Thyroid gland (tissue), 4 donors: ENCODE results near the gene CD200R1L. TPM values are rescaled to one million over a fixed set of nuclear protein-coding genes. Genes with fewer than 3 reads are reported as not detected.

Experiments used
- DNase-seq, 2 donors: peaks; one replicate each; pipeline ENCODE4 v3.0.0-alpha.2; 2019
- H3K27ac ChIP-seq, 3 donors: fragments of 200-600 bp; sonication (generic); 1 replicate in 2 of 3; 2 replicates in 1 of 3; pipeline ENCODE4 v1.5.1; 2016 to 2019; ENCODE audit warnings: mild to moderate bottlenecking in 1 of 3, moderate library complexity in 1 of 3
- H3K27me3 ChIP-seq: fragments of 200-600 bp; sonication (generic); one replicate; pipeline ENCODE4 v1.5.1; 2019
- H3K36me3 ChIP-seq, 2 donors: fragments of 200-600 bp; sonication (generic); one replicate each; pipeline ENCODE4 v1.5.1; 2016 to 2019
- H3K4me1 ChIP-seq, 2 donors: fragments of 200-600 bp; sonication (generic); one replicate each; pipeline ENCODE4 v1.5.1; 2017 to 2019
- H3K4me3 ChIP-seq, 3 donors: fragments of 200-600 bp; sonication (generic); replicated peaks in 1 of 3; 1 replicate in 2 of 3; 2 replicates in 1 of 3; pipeline ENCODE4 v1.5.1; 2016; ENCODE audit warnings: mild to moderate bottlenecking in 1 of 3
- H3K9me3 ChIP-seq: fragments of 200-600 bp; sonication (generic); one replicate; pipeline ENCODE4 v1.5.1; 2017
- CTCF ChIP-seq, 6 experiments: fragments of 200-600 bp in 3 of 6; fragments of 450-650 bp in 3 of 6; sonication (generic) in 3 of 6; IDR thresholded peaks; one replicate each; pipeline ENCODE4 v1.5.1; 2016 to 2019; ENCODE audit warnings: antibody characterized with exemption in 6 of 6, mild to moderate bottlenecking in 2 of 6, inconsistent platforms in 1 of 6, moderate library complexity in 1 of 6
- POLR2A ChIP-seq, 2 donors: fragments of 450-650 bp; IDR thresholded peaks; one replicate each; pipeline ENCODE4 v1.6.1; 2017; ENCODE audit warnings: antibody characterized with exemption in 2 of 2, mild to moderate bottlenecking in 2 of 2, moderate library complexity in 1 of 2
- WGBS, 2 donors: methylation state at CpG; one replicate each; pipeline ENCODE4 v1.1.5; 2017; 5-methylcytosine and 5-hydroxymethylcytosine counted together
- intact Hi-C: fragments of 100-400 bp; cut with DNase I; formaldehyde crosslinking; loops from one replicate; pipeline ENCODE4 v1.15.1; 2023
- total RNA-seq, 4 donors: library from RNA; depleted of rRNA; stranded (reverse); fragments of >200 nt; gene quantifications; one replicate each; pipeline ENCODE4 v1.2.3, GENCODE V29; 2016

Gene CD200R1L
- total RNA-seq: not detected

GRCh38 chr3:112846764-112847163, at the start of gene CD200R1L:
TSS of gene CD200R1L (minus strand) at chr3:112846864. CDS start at chr3:112829367, 17,497 bp downstream.
- TF ChIP-seq POLR2A (IDR thresholded peaks at IDR 0.05) (no peak), CTCF (IDR thresholded peaks at IDR 0.05) (no peak)
- WGBS, 2 donors: 85 to 92% methylated on average over 2 of the region's 2 CpGs
- intact Hi-C loops: no loop called here
- Histone ChIP-seq H3K36me3 (no peaks in the 10 kb centered on the region), H3K4me1 (no peaks in the 10 kb centered on the region), H3K27ac (no peak within 1 kb of the TSS), H3K4me3 (no peak within 1 kb of the TSS), H3K27me3 (no peaks in the 10 kb centered on the region), H3K9me3 (no peaks in the 10 kb centered on the region)
- no peak for DNase-seq

- no peaks in the 10 kb centered on the region for H3K4me1 ChIP-seq
- no peak overlapping the region for H3K4me3 ChIP-seq
- H3K36me3 ChIP-seq: no peaks in the 10 kb centered on the region
- no peak overlapping the region for H3K27ac ChIP-seq
- no peaks in the 10 kb centered on the region for H3K9me3 ChIP-seq
- 86 to 88% methylated on average over 5 of the region's 5 CpGs for WGBS, 2 donors
- TF ChIP-seq POLR2A (IDR thresholded peaks at IDR 0.05) (no peak), CTCF (IDR thresholded peaks at IDR 0.05) (no peak)
- peak in 1 of 2 donors; percentile 8 for DNase-seq
- intact Hi-C loops: no loop called here
- H3K27me3 ChIP-seq: no peaks in the 10 kb centered on the region
Observed at GRCh38 chr3:112894258-112894657, 47.6 kb upstream of the CD200R1L start.

GRCh38 chr3:112889357-112889756, 42.7 kb upstream of the CD200R1L start:
- TF ChIP-seq POLR2A (IDR thresholded peaks at IDR 0.05) (no peak), CTCF (IDR thresholded peaks at IDR 0.05) (no peak)
- 71 to 75% methylated on average over 3 of the region's 3 CpGs for WGBS, 2 donors
- intact Hi-C loops: no loop called here
- Histone ChIP-seq H3K27me3 (no peaks in the 10 kb centered on the region), H3K36me3 (no peaks in the 10 kb centered on the region), H3K4me3 (no peak overlapping the region), H3K4me1 (no peaks in the 10 kb centered on the region), H3K9me3 (no peaks in the 10 kb centered on the region), H3K27ac (no peak overlapping the region)
- DNase-seq: no peak

- H3K9me3 ChIP-seq: no peaks in the 10 kb centered on the region
- H3K4me1 ChIP-seq: no peaks in the 10 kb centered on the region
- no peak overlapping the region for H3K27ac ChIP-seq
- no peak overlapping the region for H3K4me3 ChIP-seq
- DNase-seq: no peak
- H3K36me3 ChIP-seq: no peaks in the 10 kb centered on the region
- 69% methylated on average over 2 of the region's 2 CpGs for WGBS, 2 donors
- intact Hi-C loops: no loop called here
- no peak for TF ChIP-seq CTCF (IDR thresholded peaks at IDR 0.05)
- no peak for TF ChIP-seq POLR2A (IDR thresholded peaks at IDR 0.05)
- no peaks in the 10 kb centered on the region for H3K27me3 ChIP-seq
Observed at GRCh38 chr3:112888381-112889085, 41.9 kb upstream of the CD200R1L start.

GRCh38 chr3:112884678-112885290, 38.1 kb upstream of the CD200R1L start:
- WGBS, 2 donors: 72 to 82% methylated on average over 3 to 4 of the region's 4 CpGs
- intact Hi-C loops: no loop called here
- no peak for TF ChIP-seq POLR2A (IDR thresholded peaks at IDR 0.05)
- TF ChIP-seq CTCF (IDR thresholded peaks at IDR 0.05): no peak
- H3K36me3 ChIP-seq: no peaks in the 10 kb centered on the region
- no peaks in the 10 kb centered on the region for H3K4me1 ChIP-seq
- DNase-seq: no peak
- no peak overlapping the region for H3K4me3 ChIP-seq
- H3K9me3 ChIP-seq: no peaks in the 10 kb centered on the region
- no peaks in the 10 kb centered on the region for H3K27me3 ChIP-seq
- H3K27ac ChIP-seq: no peak overlapping the region
